Ovary (tissue), 9 donors: ENCODE measurements around the gene MRAS. TPM values are rescaled to one million over a fixed set of nuclear protein-coding genes. Genes with fewer than 3 reads are reported as not detected.

Source experiments
- DNase-seq, 5 donors: peaks; one replicate each; pipeline ENCODE4 v3.0.0-alpha.2; 2019 to 2020
- H3K27ac ChIP-seq, 2 donors: fragments of 200-600 bp; one replicate each; pipeline versions ENCODE4 v1.5.1 to v1.8.0; 2019 to 2022
- H3K27me3 ChIP-seq: fragments of 200-600 bp; one replicate; pipeline ENCODE4 v1.8.0; 2022
- H3K36me3 ChIP-seq: fragments of 200-600 bp; sonication (generic); one replicate; pipeline ENCODE4 v1.5.1; 2019
- H3K4me1 ChIP-seq: one replicate; pipeline ENCODE4 v1.8.1; 2013; ENCODE audit warnings: mild to moderate bottlenecking, moderate library complexity; ENCODE audit not compliant: insufficient read depth
- H3K4me3 ChIP-seq: fragments of 200-600 bp; sonication (generic); one replicate; pipeline ENCODE4 v1.5.1; 2017
- H3K9me3 ChIP-seq, 2 donors: fragments of 200-600 bp in 1 of 2; sonication (generic) in 1 of 2; one replicate each; pipeline versions ENCODE4 v1.5.1 to v1.8.1; 2013 to 2019; ENCODE audit warnings: mild to moderate bottlenecking in 1 of 2, moderate library complexity in 1 of 2
- CTCF ChIP-seq, 3 donors: fragments of 450-650 bp in 2 of 3; fragments of 200-600 bp in 1 of 3; IDR thresholded peaks; one replicate each; pipeline versions ENCODE4 v1.5.1 to v1.8.0; 2016 to 2022; ENCODE audit warnings: antibody characterized with exemption in 3 of 3, mild to moderate bottlenecking in 1 of 3
- EP300 ChIP-seq: sonication (generic); formaldehyde crosslinking; IDR thresholded peaks from one replicate; pipeline ENCODE4 v1.6.1; 2017; ENCODE audit warnings: antibody characterized with exemption
- POLR2A ChIP-seq: fragments of 450-650 bp; IDR thresholded peaks from one replicate; pipeline ENCODE4 v1.6.1; 2017; ENCODE audit warnings: antibody characterized with exemption, mild to moderate bottlenecking, moderate library complexity
- WGBS, 3 donors: extraction: QIAGEN DNeasy Blood & Tissue Kit in 1 of 3; methylation state at CpG; one replicate each; pipeline versions ENCODE4 v1.1.5 to v1.1.7; 2013 to 2017; 5-methylcytosine and 5-hydroxymethylcytosine counted together
- intact Hi-C, 4 donors: fragments of 100-400 bp; cut with DNase I; formaldehyde crosslinking; loops; one replicate each; pipeline versions ENCODE4 v1.11.0 to v1.15.1; 2022 to 2023
- polyA plus RNA-seq, 2 donors: library from polyadenylated mRNA; stranded (reverse); fragments of 200-250 nt in 1 of 2; fragments of 350-450 nt in 1 of 2; fragmentation: Illumina TruSeq in 1 of 2; extraction: RNeasy Lipid Tissue Mini Kit (QIAGEN cat#74804) in 1 of 2; gene quantifications; one replicate each; pipeline ENCODE4 v1.2.3, GENCODE V29; 2013 to 2014
- total RNA-seq, 7 donors: library from RNA; depleted of rRNA in 2 of 7; stranded (reverse); fragments of >200 nt in 2 of 7; fragmentation: NEBNext Ultra II Directional in 3 of 7; extraction: Animal tissue kit (Norgen Biotek cat#: 25700) in 3 of 7; gene quantifications; one replicate each; pipeline versions ENCODE4 v1.1.0 to v1.2.4, GENCODE V29; 2016 to 2023
- donor health status: DM: no; HTN: no; CAD: no; lungs with moderate emphysema.
- donor health status: DM: no; HTN: no; CAD: no.
- donor health status: Bipolar disorder and iron deficiency.
- donor health status: DM: yes; HTN: yes; CAD: no.
- donor health status: DM: no; HTN: no; CAD: no.
- donor health status: DM: yes; HTN: yes; CAD: no.

The MRAS gene
- total and polyA plus RNA-seq, 9 donors = 35.9 to 148 (median 80.5) TPM

DNA sequence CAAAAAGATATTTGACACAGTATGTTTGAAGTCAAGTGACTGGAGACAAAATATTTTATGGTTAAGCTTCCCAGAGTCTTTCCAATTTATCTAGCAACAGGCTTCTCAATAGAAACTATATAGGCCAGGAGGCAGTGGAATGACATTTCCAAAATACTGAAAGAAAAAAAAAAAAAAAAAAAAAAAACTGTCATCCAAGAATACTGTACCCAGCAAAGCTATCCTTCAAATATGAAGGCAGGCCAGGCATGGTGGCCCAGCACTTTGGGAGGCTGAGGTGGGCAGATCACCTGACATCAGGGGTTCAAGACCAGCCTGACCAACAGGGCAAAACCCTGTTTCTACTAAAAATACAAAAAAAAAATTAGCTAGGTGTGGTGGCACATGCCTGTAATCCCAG, 39.6 kb upstream of the MRAS start:
- Histone ChIP-seq H3K4me3 (no peak overlapping the region), H3K9me3 (no peaks in the 10 kb centered on the region), H3K36me3 (no peaks in the 10 kb centered on the region), H3K27me3 (no peaks in the 10 kb centered on the region), H3K27ac (no peak overlapping the region), H3K4me1 (no peaks in the 10 kb centered on the region)
- DNase-seq = no peak
- intact Hi-C loops = no loop called here
- TF ChIP-seq EP300 (no peak), CTCF (IDR thresholded peaks at IDR 0.05) (no peak), POLR2A (no peak)

DNA sequence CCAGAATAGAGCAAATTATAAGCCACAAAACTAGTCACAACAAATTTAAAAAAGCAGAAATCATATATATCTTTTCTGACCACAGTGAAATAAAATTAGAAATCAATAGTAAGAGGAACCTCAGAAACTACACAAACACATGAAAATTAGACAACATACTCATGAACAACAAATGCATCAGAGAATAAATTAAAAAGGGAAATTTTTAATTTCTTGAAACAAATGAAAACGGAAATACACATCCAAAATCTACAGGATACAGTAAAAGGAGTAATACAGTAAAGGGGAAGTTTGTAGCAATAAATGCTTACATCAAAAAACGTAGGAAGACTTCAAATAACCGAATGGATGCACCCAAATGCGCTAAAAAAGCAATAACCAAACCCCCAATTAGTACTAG, 37.9 kb upstream of the MRAS start:
- Histone ChIP-seq H3K27me3 (no peaks in the 10 kb centered on the region), H3K4me1 (no peaks in the 10 kb centered on the region), H3K9me3 (no peaks in the 10 kb centered on the region), H3K27ac (no peak overlapping the region), H3K36me3 (no peaks in the 10 kb centered on the region), H3K4me3 (no peak overlapping the region)
- WGBS, 3 donors = 77 to 88% (median 84%) methylated on average over 4 of the region's 4 CpGs
- no peak for DNase-seq
- intact Hi-C loops = no loop called here
- TF ChIP-seq CTCF (IDR thresholded peaks at IDR 0.05) (no peak), POLR2A (no peak), EP300 (no peak)

DNA sequence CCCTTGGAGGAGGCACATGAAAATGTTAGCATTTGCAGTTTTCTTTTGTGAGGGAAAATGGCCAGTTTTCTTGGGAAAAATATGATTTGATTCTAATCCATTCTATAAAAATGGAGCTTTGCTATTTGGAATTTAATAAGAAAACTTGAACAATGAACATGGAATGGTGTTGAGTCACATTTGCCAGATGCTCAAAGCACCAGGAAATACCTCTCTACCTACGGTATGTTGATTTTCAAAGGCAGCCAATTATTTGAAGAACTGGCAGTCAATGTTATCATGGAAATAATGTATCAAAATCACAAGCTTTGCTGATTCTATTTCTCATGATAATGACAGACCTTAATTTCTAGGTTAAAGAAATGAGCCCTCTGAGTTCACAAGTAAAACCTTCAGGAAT, 33.6 kb upstream of the MRAS start:
- Histone ChIP-seq H3K4me3 (no peak overlapping the region), H3K27me3 (no peaks in the 10 kb centered on the region), H3K36me3 (no peaks in the 10 kb centered on the region), H3K9me3 (no peaks in the 10 kb centered on the region), H3K27ac (no peak overlapping the region), H3K4me1 (no peaks in the 10 kb centered on the region)
- no peak for TF ChIP-seq EP300
- TF ChIP-seq CTCF (IDR thresholded peaks at IDR 0.05) = no peak
- TF ChIP-seq POLR2A = no peak
- intact Hi-C loops = no loop called here
- WGBS, 3 donors = 44 to 65% (median 55%) methylated on average over 1 of the region's 1 CpG
- no peak for DNase-seq

DNA sequence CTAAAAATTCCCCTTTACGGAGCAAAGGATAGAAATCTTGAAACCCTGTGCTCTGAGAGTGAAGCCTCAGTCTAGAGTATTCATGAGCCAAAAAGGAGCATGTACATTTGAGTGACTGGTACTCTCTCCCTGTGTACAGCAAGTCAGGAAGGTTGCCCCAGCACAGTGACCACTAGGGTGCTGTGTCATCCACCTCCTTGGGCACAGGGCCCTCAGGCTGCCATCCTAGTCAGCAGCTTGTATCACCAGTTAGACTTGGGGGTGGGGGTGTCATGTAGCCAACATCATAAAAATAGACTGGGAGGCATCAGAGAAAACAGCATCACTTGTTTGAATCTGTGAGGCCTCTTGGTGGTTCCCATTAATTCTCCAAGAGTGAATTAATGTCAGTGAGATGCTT, 30.7 kb upstream of the MRAS start:
- H3K36me3 ChIP-seq = no peaks in the 10 kb centered on the region
- H3K4me1 ChIP-seq = no peaks in the 10 kb centered on the region
- no peak for DNase-seq
- no peaks in the 10 kb centered on the region for H3K27me3 ChIP-seq
- intact Hi-C loops = no loop called here
- TF ChIP-seq CTCF (IDR thresholded peaks at IDR 0.05) (no peak), EP300 (no peak), POLR2A (no peak)
- no peak overlapping the region for H3K4me3 ChIP-seq
- H3K27ac ChIP-seq = no peak overlapping the region
- no peaks in the 10 kb centered on the region for H3K9me3 ChIP-seq
- WGBS, 3 donors = 87 to 97% (median 91%) methylated on average over 1 of the region's 1 CpG

- Histone ChIP-seq H3K9me3 (no peaks in the 10 kb centered on the region), H3K36me3 (no peaks in the 10 kb centered on the region), H3K4me3 (no peak overlapping the region), H3K4me1 (no peaks in the 10 kb centered on the region), H3K27ac (no peak overlapping the region), H3K27me3 (no peaks in the 10 kb centered on the region)
- no peak for TF ChIP-seq CTCF (IDR thresholded peaks at IDR 0.05)
- TF ChIP-seq POLR2A = no peak
- no peak for TF ChIP-seq EP300
- 73 to 83% (median 75%) methylated on average over 4 of the region's 4 CpGs for WGBS, 3 donors
- intact Hi-C loops = no loop called here
- no peak for DNase-seq
These were observed 24.4 kb upstream of the MRAS start for GRCh38 chr3:138323971-138324370.
